Right ventricle myocardium inferior (tissue), 1 donor: Measurements from ENCODE around the gene LLGL2. TPM values are rescaled to one million over a fixed set of nuclear protein-coding genes. Genes with fewer than 3 reads are reported as not detected.

ENCODE experiments used
- ATAC-seq: fragments of 200-7000 bp; cut with Tn5 transposase; one replicate; pipeline ENCODE4 v1.9.1; 2020; ENCODE audit warnings: mild to moderate bottlenecking, moderate library complexity
- DNase-seq: peaks from one replicate; pipeline ENCODE4 v3.0.0; 2021; ENCODE audit errors: missing footprints
- intact Hi-C: fragments of 100-400 bp; cut with DNase I; formaldehyde crosslinking; loops from one replicate; pipeline ENCODE4 v1.11.0; 2022
- total RNA-seq: library from RNA; stranded (reverse); fragmentation: NEBNext Ultra II Directional; extraction: Animal tissue kit (Norgen Biotek cat#: 25700); gene quantifications from one replicate; pipeline ENCODE4 v1.2.1, GENCODE V29; 2021
- donor health status: DM: no; HTN: yes; CAD: no; lungs with severe emphysema.

LLGL2 gene
- total RNA-seq, 1 donor from 2014 or later: 4.1 TPM

- intact Hi-C loops: no loop called here
- ATAC-seq: no peak
- DNase-seq: peak; percentile 65
Measured at GRCh38 chr17:75504347-75505151, 20.9 kb upstream of the LLGL2 start.

- ATAC-seq: no peak
- no peak for DNase-seq
- intact Hi-C loops: no loop called here
Measured at GRCh38 chr17:75505152-75505409, 20.4 kb upstream of the LLGL2 start.

- intact Hi-C loops: no loop called here
- peak; percentile 35 for DNase-seq
- no peak for ATAC-seq
Measured at GRCh38 chr17:75505640-75506039, 19.9 kb upstream of the LLGL2 start.

- intact Hi-C loops: no loop called here
- ATAC-seq: no peak
- DNase-seq: peak; percentile 21
Measured at GRCh38 chr17:75506134-75506533, 19.4 kb upstream of the LLGL2 start.

- intact Hi-C loops: no loop called here
- DNase-seq (peak; percentile 45), ATAC-seq (no peak)
Measured at GRCh38 chr17:75506888-75507287, 18.6 kb upstream of the LLGL2 start.

GRCh38 chr17:75507733-75508719 is 17.5 kb upstream of the LLGL2 start:
- DNase-seq (peak; percentile 64), ATAC-seq (no peak)
- intact Hi-C loops: no loop called here

- intact Hi-C loops: no loop called here
- DNase-seq (peak; percentile 62), ATAC-seq (no peak)
Measured at GRCh38 chr17:75508931-75509361, 16.6 kb upstream of the LLGL2 start.

GRCh38 chr17:75509528-75510258 is 15.8 kb upstream of the LLGL2 start:
- intact Hi-C loops: no loop called here
- DNase-seq: peak; percentile 76
- ATAC-seq: peak; percentile 14

GRCh38 chr17:75511270-75511609 is 14.3 kb upstream of the LLGL2 start:
- intact Hi-C loops: no loop called here
- no peak for ATAC-seq
- DNase-seq: peak; percentile 33

GRCh38 chr17:75511610-75512575 is 13.6 kb upstream of the LLGL2 start:
- intact Hi-C loops: no loop called here
- ATAC-seq (no peak), DNase-seq (peak; percentile 58)

- DNase-seq: peak; percentile 9
- intact Hi-C loops: no loop called here
- ATAC-seq: no peak
Measured at GRCh38 chr17:75512926-75513640, 12.4 kb upstream of the LLGL2 start.

- DNase-seq (peak; percentile 47), ATAC-seq (no peak)
- intact Hi-C loops: no loop called here
Measured at GRCh38 chr17:75513641-75514000, 11.9 kb upstream of the LLGL2 start.

GRCh38 chr17:75514299-75514918 is 11.1 kb upstream of the LLGL2 start:
- intact Hi-C loops: no loop called here
- ATAC-seq (no peak), DNase-seq (peak; percentile 69)

GRCh38 chr17:75514919-75515495 is 10.5 kb upstream of the LLGL2 start:
- ATAC-seq (peak; percentile 0), DNase-seq (peak; percentile 53)
- intact Hi-C loops: loop anchor here (1.0 to 5.0 kb wide), 3 partner anchors 38 to 89 kb away; partner anchors contain the start of gene MYO15B

- DNase-seq: peak; percentile 96
- intact Hi-C loops: loop anchor here (1.0 to 5.0 kb wide), 3 partner anchors 38 to 89 kb away; partner anchors contain the start of gene MYO15B
- ATAC-seq: peak; percentile 94
Measured at GRCh38 chr17:75515496-75516254, 9.8 kb upstream of the LLGL2 start, which contains the start of gene CASKIN2. Gene CASKIN2, minus strand, starts transcription at chr17:75515537. Its CDS starts 1,733 bp downstream, at chr17:75513804.

- ATAC-seq: peak; percentile 95
- DNase-seq: peak; percentile 98
- intact Hi-C loops: loop anchor here (5.0 kb wide), 2 partner anchors 39 to 71 kb away; partner anchors contain the start of gene MYO15B
Measured at GRCh38 chr17:75516255-75516618, 9.3 kb upstream of the LLGL2 start, which contains the start of gene TSEN54. Gene TSEN54, plus strand, starts transcription at chr17:75516528. Its CDS starts 33 bp downstream, at chr17:75516561.
